Measurements from ENCODE around the gene ZNF408. TPM values are rescaled to one million over a fixed set of nuclear protein-coding genes. Genes with fewer than 3 reads are reported as not detected.

ZNF408 gene
- total RNA-seq, 1 donor, result 12.1 TPM

DNA sequence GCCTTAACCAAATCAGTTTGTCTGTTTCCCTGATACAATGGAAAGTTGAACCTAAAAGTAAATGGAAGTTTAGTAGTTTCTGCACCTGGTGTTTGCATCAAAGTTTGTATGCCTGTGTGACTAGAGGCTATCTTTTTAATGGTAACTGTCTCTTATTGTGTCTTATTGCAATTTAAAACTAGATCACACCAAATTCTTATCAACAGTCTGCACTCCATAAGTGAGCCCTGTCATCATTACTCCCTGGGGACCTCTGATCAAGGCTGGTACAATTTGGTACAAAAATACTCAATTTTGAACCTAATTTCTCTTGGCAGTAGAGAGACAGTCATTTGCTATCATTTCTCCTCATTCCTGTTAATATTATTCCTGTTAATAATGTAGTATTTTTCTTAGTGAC is 38.5 kb upstream of the ZNF408 start:
- no peak for DNase-seq (ENCODE audit: low read depth)
- TF ChIP-seq, protein P1, sequence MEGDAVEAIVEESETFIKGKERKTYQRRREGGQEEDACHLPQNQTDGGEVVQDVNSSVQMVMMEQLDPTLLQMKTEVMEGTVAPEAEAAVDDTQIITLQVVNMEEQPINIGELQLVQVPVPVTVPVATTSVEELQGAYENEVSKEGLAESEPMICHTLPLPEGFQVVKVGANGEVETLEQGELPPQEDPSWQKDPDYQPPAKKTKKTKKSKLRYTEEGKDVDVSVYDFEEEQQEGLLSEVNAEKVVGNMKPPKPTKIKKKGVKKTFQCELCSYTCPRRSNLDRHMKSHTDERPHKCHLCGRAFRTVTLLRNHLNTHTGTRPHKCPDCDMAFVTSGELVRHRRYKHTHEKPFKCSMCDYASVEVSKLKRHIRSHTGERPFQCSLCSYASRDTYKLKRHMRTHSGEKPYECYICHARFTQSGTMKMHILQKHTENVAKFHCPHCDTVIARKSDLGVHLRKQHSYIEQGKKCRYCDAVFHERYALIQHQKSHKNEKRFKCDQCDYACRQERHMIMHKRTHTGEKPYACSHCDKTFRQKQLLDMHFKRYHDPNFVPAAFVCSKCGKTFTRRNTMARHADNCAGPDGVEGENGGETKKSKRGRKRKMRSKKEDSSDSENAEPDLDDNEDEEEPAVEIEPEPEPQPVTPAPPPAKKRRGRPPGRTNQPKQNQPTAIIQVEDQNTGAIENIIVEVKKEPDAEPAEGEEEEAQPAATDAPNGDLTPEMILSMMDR (IDR thresholded peaks at IDR 0.05; ENCODE audit: insufficient read depth, low read depth, low read length), result no peak
- H3K4me3 ChIP-seq (ENCODE audit: low read depth, low read length), result no peak overlapping the region

DNA sequence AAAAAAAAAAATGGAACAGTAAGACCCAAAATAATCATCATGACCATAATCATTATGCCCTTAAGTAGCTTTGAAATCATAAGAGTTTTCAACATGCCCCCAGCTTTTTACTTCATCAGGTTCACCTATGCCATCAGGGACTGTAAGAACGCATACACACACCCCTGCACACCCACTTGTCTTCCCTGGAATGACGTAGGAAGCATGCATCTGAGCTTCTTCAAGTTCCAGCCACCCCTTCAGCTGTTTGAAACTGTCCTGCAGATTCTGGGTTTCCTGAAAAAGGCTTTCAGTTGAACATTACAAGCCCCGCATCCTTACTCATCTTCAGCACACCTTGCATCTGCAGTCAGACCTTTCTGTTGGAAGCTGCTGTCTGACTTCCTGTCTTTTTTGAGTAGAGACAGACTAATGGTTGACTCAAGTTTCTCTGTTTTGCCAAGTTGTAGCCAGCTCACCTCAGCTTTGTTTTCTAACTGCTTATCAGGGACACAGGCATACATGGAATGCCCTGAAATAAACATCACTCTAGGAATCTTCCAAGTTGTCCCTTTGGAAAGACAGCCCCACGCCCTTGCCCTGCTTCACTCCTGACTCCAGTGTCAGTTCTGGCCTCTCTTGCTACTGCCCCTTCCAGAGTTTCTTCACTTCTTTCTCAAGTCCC is 37.4 kb upstream of the ZNF408 start:
- TF ChIP-seq, protein P1 (IDR thresholded peaks at IDR 0.05; ENCODE audit: insufficient read depth, low read depth, low read length), result no peak
- H3K4me3 ChIP-seq (ENCODE audit: low read depth, low read length), result no peak overlapping the region
- no peak for DNase-seq (ENCODE audit: low read depth)

DNA sequence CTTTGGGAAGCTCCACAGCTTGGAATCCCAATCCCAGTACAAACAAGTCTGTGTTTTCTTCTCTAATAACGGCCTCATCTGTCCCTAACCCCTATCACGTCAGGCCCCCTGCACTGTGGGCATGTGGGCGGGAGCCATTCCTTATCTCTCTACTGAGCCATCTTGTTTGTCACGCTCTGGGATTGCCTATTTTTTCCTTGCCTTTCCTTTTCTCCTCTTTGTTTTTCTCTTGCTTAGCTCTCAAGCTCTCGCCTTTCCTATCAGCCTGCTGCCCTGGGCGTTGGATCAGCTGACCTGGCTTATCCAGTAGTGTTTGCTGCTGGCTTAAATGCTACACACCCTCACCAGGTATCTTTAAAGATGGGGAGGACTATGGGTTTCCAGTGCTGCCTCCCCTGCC is 36.2 kb upstream of the ZNF408 start:
- no peak for DNase-seq (ENCODE audit: low read depth)
- TF ChIP-seq, protein P1 (IDR thresholded peaks at IDR 0.05; ENCODE audit: insufficient read depth, low read depth, low read length), result no peak
- no peak overlapping the region for H3K4me3 ChIP-seq (ENCODE audit: low read depth, low read length)

DNA sequence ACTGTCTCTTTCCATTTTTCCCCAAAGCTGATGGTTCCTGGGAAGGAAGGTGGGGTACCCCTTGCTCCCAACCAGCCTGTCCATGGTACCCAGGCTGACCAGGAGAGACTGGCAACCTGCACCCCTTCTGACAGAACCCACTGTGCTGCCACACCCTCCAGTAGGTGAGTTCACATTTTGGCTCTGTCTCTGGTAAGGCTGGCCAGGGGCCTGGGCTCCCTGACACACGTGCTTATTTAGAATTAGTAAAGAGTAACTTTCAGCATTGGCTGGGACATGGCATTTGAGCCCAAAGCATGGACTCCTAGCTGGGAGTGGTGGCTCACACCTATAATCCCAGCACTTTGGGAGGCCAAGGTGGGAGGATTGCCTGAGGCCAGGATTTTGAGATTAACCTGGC is 35.5 kb upstream of the ZNF408 start:
- no peak overlapping the region for H3K4me3 ChIP-seq (ENCODE audit: low read depth, low read length)
- no peak for DNase-seq (ENCODE audit: low read depth)
- TF ChIP-seq, protein P1 (IDR thresholded peaks at IDR 0.05; ENCODE audit: insufficient read depth, low read depth, low read length), result no peak

DNA sequence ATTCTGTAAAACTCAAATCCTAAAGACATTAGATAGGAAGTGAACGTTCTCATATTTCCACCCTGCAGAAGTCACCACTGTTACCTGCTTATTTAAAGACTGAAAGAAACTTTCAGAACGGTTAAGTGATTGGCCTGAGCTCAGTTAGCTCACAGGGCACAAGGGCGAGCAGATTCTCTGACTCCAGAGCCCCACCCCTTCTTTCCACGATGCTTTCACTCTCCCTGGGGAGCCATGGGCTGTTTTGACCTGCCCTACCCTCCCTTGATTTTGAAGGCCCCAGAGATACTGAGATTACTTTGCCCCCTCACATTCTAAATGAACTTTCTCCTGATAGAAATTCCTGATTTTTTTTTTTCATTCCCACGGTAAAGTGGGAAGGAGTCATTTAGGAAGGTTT is 34.3 kb upstream of the ZNF408 start:
- no peak overlapping the region for H3K4me3 ChIP-seq (ENCODE audit: low read depth, low read length)
- DNase-seq (ENCODE audit: low read depth), result no peak
- TF ChIP-seq, protein P1 (IDR thresholded peaks at IDR 0.05; ENCODE audit: insufficient read depth, low read depth, low read length), result no peak

DNA sequence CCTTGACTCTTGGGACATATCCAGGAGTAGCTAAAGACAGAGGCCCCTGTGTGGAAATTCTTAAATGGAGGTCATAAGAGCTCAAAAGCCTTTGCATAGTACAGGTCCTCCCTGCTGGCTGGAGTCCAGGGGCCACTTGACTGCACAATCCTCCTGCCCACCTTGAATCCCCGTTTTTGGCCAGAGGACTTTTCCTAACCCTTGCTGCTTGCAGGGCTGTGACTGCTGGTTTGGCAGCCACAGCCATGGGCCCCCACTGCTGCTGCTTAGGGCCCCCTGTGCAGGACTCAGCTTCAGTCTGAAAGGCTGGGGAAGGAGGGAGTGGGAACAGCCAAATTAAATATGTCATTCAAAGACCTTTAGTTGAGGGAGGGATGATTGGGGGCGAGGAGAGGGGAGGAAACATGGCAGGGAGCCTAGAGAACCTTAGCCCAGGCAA is 33.8 kb upstream of the ZNF408 start:
- TF ChIP-seq, protein P1 (IDR thresholded peaks at IDR 0.05; ENCODE audit: insufficient read depth, low read depth, low read length), result no peak
- no peak overlapping the region for H3K4me3 ChIP-seq (ENCODE audit: low read depth, low read length)
- DNase-seq (ENCODE audit: low read depth), result no peak
